Activated naive CD8-positive, alpha-beta T cell treated with anti-CD3 and anti-CD28 coated beads for 36 hours (primary cell): ENCODE data around the gene POGK. TPM values are rescaled to one million over a fixed set of nuclear protein-coding genes. Genes with fewer than 3 reads are reported as not detected.
"Not testable (repeated sequence)": the region's sequence is repeated elsewhere in the genome, so short reads cannot be mapped to it uniquely, and the experiment has no call there.

ENCODE experiments used
- DNase-seq: peaks from one replicate; pipeline ENCODE4 v3.0.0; 2021
- H3K27ac Mint-ChIP-seq: one replicate; pipeline ENCODE4 v1.8.0; 2022; ENCODE audit warnings: mild to moderate bottlenecking, moderate library complexity, mixed read lengths
- H3K27me3 Mint-ChIP-seq: one replicate; pipeline ENCODE4 v1.8.0; 2022; ENCODE audit warnings: mild to moderate bottlenecking, mixed read lengths
- H3K36me3 Mint-ChIP-seq: one replicate; pipeline ENCODE4 v1.8.0; 2021; ENCODE audit warnings: mild to moderate bottlenecking, mixed read lengths
- H3K4me1 Mint-ChIP-seq: one replicate; pipeline ENCODE4 v1.8.0; 2021; ENCODE audit warnings: mixed read lengths
- H3K4me3 Mint-ChIP-seq: one replicate; pipeline ENCODE4 v1.8.0; 2022; ENCODE audit warnings: mild to moderate bottlenecking, moderate library complexity, mixed read lengths
- H3K9me3 Mint-ChIP-seq: one replicate; pipeline ENCODE4 v1.8.0; 2022; ENCODE audit warnings: mixed read lengths
- total RNA-seq, 2 experiments: library from RNA; stranded (reverse); gene quantifications; one replicate each; pipeline ENCODE4 v1.2.3, GENCODE V29; 2021

Gene POGK
- total RNA-seq, 2 experiments from 2014 or later, result 52.3 to 53.3 TPM

DNA sequence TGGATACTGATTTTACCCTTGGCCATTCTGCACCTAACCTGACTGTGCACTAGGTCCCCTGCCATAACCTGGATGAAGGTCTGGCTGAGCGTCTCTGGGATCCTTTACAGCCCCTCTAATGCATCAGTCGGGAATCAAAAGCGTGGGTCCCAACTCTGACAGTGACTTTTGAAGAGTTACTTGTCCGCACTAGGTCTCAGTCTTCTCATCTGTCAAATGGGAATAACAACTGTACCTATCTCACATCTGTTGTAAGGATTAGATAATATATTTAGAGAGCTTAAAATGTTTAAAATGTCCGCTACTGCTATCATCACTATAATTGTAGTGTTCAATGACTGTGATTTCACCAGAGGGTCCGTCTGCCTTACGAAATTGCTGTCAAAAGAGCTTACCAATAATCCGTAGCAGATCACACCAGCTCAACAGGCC lies 36.0 kb downstream of the POGK start:
- H3K36me3 Mint-ChIP-seq, result peaks cover 14% of the 10 kb centered on the region
- DNase-seq, result no peak
- H3K4me1 Mint-ChIP-seq, result peaks cover 43% of the 10 kb centered on the region
- H3K27ac Mint-ChIP-seq, result peak overlapping the region; percentile 75
- H3K9me3 Mint-ChIP-seq, result peaks cover 7% of the 10 kb centered on the region
- peaks cover 6% of the 10 kb centered on the region for H3K27me3 Mint-ChIP-seq
- peak overlapping the region; percentile 97 for H3K4me3 Mint-ChIP-seq

DNA sequence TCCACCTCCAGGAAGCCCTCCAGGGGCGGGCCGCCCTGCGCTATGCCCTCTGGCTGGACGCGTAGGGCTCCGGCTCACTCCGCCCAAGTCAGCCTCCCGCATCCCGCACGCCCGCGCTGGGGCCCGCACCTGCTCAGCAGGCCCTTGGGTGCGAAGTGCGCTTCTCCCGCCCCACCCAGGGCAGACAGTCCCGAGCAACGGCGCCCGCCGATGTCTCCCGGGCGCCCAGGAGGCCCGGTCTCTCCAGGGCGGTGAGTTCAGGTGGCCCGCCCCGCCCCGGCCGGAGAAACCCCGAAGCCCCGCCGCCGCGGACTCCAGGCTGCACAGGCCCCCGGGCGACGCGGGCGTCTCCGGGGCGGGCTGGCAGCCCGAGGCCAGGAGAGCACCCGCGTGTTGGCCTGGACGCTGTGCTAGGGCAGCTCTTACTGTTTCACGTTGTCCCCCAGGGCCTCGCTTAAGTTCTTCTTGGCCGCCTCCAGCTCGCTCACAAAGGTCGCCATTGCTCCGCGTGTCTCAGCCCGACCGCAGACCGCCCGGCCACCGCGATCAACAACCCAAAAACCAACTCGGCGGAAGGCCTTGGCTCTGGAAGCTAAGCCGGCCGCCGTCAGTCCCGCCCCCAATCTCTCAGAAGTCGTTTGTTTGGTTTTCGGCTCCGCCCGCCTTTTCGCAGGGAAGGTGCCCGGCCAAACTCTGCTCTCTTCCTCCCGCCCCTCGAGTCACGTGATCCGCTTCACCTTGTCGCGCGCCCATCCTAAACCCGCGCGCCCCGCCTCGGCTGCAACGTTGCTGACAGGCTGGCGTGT lies 36.7 kb downstream of the POGK start, which contains the start of gene TADA1:
TADA1 (minus strand) TSS at position 531 of the 806 bp plus-strand sequence; CDS start at position 500, 31 bp downstream.
- peak within 1 kb of the TSS; percentile 97 for H3K4me3 Mint-ChIP-seq
- peaks cover 7% of the 10 kb centered on the region for H3K9me3 Mint-ChIP-seq
- H3K36me3 Mint-ChIP-seq, result peaks cover 14% of the 10 kb centered on the region
- DNase-seq, result peak; percentile 98
- H3K4me1 Mint-ChIP-seq, result peaks cover 39% of the 10 kb centered on the region
- peak within 1 kb of the TSS; percentile 99 for H3K27ac Mint-ChIP-seq
- peaks cover 6% of the 10 kb centered on the region for H3K27me3 Mint-ChIP-seq

DNA sequence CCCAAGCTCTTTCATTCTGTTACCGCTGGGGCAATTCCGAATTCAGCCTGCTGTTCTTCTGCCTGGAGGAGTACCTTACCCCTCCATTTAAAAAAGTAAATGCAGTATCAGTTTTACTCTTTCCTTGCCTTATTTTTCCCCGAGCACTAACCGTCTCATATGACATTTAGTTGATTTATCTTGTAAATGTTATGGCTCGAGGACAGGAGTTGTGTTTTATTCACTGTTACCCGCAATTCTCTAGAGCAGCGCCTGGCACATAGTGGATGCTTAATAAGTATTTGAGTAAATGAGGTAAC lies 37.2 kb downstream of the POGK start:
- peaks cover 7% of the 10 kb centered on the region for H3K9me3 Mint-ChIP-seq
- peak overlapping the region; percentile 99 for H3K27ac Mint-ChIP-seq
- peaks cover 6% of the 10 kb centered on the region for H3K27me3 Mint-ChIP-seq
- peaks cover 14% of the 10 kb centered on the region for H3K36me3 Mint-ChIP-seq
- H3K4me3 Mint-ChIP-seq, result peak overlapping the region; percentile 97
- no peak for DNase-seq
- H3K4me1 Mint-ChIP-seq, result peaks cover 33% of the 10 kb centered on the region

GRCh38 chr1:166878173-166878917 lies 39.1 kb downstream of the POGK start:
- DNase-seq, H3K9me3 Mint-ChIP-seq, H3K27ac Mint-ChIP-seq, H3K36me3 Mint-ChIP-seq, H3K4me3 Mint-ChIP-seq: not testable (repeated sequence)
- peaks cover 20% of the 10 kb centered on the region for H3K4me1 Mint-ChIP-seq
- H3K27me3 Mint-ChIP-seq, result peaks cover 12% of the 10 kb centered on the region

DNA sequence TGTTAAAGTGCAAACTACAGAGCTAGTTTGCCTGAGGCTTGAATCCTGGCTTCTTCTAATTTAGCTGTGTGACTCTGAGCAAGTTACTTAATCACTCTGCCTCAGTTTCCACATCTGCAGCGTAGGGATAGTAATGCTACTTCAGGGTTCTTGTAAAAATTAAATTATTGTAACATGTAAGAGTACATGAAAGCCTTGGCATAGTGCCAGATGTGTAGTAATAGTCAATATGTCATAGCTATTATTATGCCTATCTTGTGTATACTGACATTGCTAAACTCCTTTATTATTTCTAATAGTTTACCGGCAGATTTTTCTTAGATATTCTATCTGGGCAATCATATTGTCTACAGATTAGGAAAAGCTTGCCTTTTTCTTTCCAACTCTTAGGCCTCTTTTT lies 43.6 kb downstream of the POGK start:
- Mint-ChIP-seq H3K27me3 (peaks cover 33% of the 10 kb centered on the region), H3K27ac (no peak overlapping the region)

DNA sequence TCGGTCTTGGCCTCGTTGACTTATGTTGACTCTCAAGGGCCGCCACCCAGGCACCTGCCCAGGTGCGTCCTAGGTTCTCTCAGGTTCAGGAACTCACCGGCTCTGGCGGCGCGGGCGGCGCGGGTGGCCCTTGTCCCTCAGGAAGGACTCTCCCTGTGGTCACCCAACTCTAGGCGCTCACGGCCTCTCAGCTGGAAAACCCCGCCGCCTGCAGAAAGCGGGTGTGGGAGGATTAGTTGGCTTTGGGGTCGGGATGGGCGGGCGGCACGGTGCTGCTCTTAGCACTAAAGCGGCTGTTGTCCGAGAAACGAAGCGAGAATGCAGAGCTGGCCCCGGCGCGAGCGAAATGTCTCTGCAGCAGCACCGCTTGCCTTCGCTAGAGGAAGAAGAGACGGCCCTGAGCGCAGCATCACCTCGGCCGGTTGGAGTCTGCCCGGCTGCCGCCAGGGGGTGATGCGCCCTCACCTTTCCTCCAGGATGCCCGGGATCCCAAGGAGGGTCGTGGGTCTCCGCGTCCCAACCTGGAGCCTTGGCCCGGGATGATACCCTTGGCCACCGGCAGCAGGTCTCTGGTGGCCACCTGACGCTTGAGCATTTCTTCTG lies 44.9 kb downstream of the POGK start:
- H3K4me3 Mint-ChIP-seq, result peak overlapping the region; percentile 10
- no peaks in the 10 kb centered on the region for H3K9me3 Mint-ChIP-seq
- H3K36me3 Mint-ChIP-seq, result no peaks in the 10 kb centered on the region
- peak; percentile 40 for DNase-seq
- H3K27me3 Mint-ChIP-seq, result peaks cover 33% of the 10 kb centered on the region
- H3K4me1 Mint-ChIP-seq, result peaks cover 12% of the 10 kb centered on the region
- H3K27ac Mint-ChIP-seq, result no peak overlapping the region

More for the DNA sequence above, 43.6 kb downstream of the POGK start:
- DNase-seq, result no peak
- peaks cover 4% of the 10 kb centered on the region for H3K9me3 Mint-ChIP-seq
- no peaks in the 10 kb centered on the region for H3K36me3 Mint-ChIP-seq
- no peak overlapping the region for H3K4me3 Mint-ChIP-seq
- H3K4me1 Mint-ChIP-seq, result peaks cover 12% of the 10 kb centered on the region

DNA sequence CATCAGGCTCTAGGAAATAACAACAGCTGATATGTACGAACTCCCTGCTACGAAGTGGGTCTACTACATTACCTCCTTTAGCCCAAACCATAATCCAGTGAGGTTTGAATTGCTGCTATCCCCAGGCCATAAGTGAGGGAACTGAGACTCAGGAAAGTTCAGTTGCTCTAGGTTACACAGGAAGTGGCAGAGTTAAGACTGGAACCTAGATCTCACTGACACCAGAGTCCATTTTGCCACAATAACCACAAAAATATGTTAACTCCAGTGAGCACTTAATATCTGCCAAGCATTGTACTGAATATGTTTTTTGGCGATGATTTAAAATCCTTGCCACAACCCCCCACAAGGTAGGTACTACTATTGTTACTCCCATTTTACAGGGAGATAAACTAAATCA lies 45.7 kb downstream of the POGK start:
- Mint-ChIP-seq H3K27me3 (peaks cover 33% of the 10 kb centered on the region), H3K4me1 (peaks cover 12% of the 10 kb centered on the region), H3K36me3 (no peaks in the 10 kb centered on the region), H3K4me3 (no peak overlapping the region), H3K9me3 (no peaks in the 10 kb centered on the region), H3K27ac (no peak overlapping the region)
- DNase-seq, result no peak

GRCh38 chr1:166888373-166889111 lies 49.3 kb downstream of the POGK start:
- Mint-ChIP-seq H3K4me1 (peaks cover 11% of the 10 kb centered on the region), H3K4me3 (no peak overlapping the region)

GRCh38 chr1:166889776-166890175 lies 50.5 kb downstream of the POGK start:
- no peaks in the 10 kb centered on the region for H3K9me3 Mint-ChIP-seq
- no peak overlapping the region for H3K27ac Mint-ChIP-seq
- no peaks in the 10 kb centered on the region for H3K36me3 Mint-ChIP-seq
- H3K4me1 Mint-ChIP-seq, result peaks cover 5% of the 10 kb centered on the region
- H3K27me3 Mint-ChIP-seq, result peaks cover 16% of the 10 kb centered on the region
- no peak for DNase-seq
- H3K4me3 Mint-ChIP-seq, result no peak overlapping the region

More at GRCh38 chr1:166888373-166889111, 49.3 kb downstream of the POGK start:
- Mint-ChIP-seq H3K9me3 (no peaks in the 10 kb centered on the region), H3K27me3 (peaks cover 28% of the 10 kb centered on the region), H3K27ac (no peak overlapping the region), H3K36me3 (no peaks in the 10 kb centered on the region)
- DNase-seq, result no peak

GRCh38 chr1:166895766-166896165 lies 56.5 kb downstream of the POGK start:
- Mint-ChIP-seq H3K4me3 (no peak overlapping the region), H3K4me1 (no peaks in the 10 kb centered on the region), H3K27me3 (no peaks in the 10 kb centered on the region), H3K9me3 (peaks cover 8% of the 10 kb centered on the region), H3K36me3 (peaks cover 11% of the 10 kb centered on the region), H3K27ac (no peak overlapping the region)
- no peak for DNase-seq

- no peaks in the 10 kb centered on the region for H3K27me3 Mint-ChIP-seq
These were observed 60.5 kb downstream of the POGK start for GRCh38 chr1:166899769-166900168.

GRCh38 chr1:166900987-166901386 lies 61.7 kb downstream of the POGK start:
- no peak for DNase-seq
- Mint-ChIP-seq H3K4me1 (peaks cover 2% of the 10 kb centered on the region), H3K27ac (no peak overlapping the region), H3K9me3 (peaks cover 8% of the 10 kb centered on the region), H3K4me3 (no peak overlapping the region), H3K27me3 (no peaks in the 10 kb centered on the region), H3K36me3 (peaks cover 9% of the 10 kb centered on the region)

More at GRCh38 chr1:166899769-166900168, 60.5 kb downstream of the POGK start:
- Mint-ChIP-seq H3K9me3 (peaks cover 8% of the 10 kb centered on the region), H3K4me1 (peaks cover 2% of the 10 kb centered on the region), H3K4me3 (no peak overlapping the region), H3K36me3 (peaks cover 11% of the 10 kb centered on the region), H3K27ac (no peak overlapping the region)
- DNase-seq, result no peak

DNA sequence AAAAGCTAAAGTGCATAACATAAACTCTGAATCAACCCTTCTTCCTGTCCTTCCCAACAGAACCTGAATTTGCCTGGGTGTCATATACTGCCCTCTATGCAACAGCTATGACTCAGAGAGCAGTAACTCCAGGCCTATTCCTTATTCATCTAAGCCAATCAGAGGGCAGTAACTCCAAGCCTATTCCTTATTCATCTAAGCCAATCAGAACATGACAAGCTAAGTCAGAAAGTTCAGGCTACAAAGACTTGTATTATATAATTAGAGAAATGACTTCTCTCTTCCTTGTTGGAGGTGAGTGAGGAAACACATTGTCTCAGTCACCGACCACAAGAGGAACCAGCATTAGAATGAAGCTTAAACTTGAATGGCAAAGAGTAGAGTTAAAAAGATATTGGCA lies 63.0 kb downstream of the POGK start:
- Mint-ChIP-seq H3K27ac (no peak overlapping the region), H3K36me3 (peaks cover 3% of the 10 kb centered on the region), H3K4me3 (no peak overlapping the region), H3K4me1 (peaks cover 4% of the 10 kb centered on the region), H3K9me3 (peaks cover 5% of the 10 kb centered on the region), H3K27me3 (no peaks in the 10 kb centered on the region)
- DNase-seq, result no peak

GRCh38 chr1:166903232-166903631 lies 64.0 kb downstream of the POGK start:
- H3K27ac Mint-ChIP-seq, result no peak overlapping the region
- peaks cover 3% of the 10 kb centered on the region for H3K9me3 Mint-ChIP-seq
- DNase-seq, result no peak
- H3K4me1 Mint-ChIP-seq, result peaks cover 4% of the 10 kb centered on the region
- no peaks in the 10 kb centered on the region for H3K27me3 Mint-ChIP-seq
- H3K4me3 Mint-ChIP-seq, result no peak overlapping the region
- peaks cover 2% of the 10 kb centered on the region for H3K36me3 Mint-ChIP-seq
